Activated naive CD4-positive, alpha-beta T cell treated with anti-CD3 and anti-CD28 coated beads for 36 hours (primary cell): ENCODE data around the gene EEF1A1. TPM values are rescaled to one million over a fixed set of nuclear protein-coding genes. Genes with fewer than 3 reads are reported as not detected.
A peak's percentile ranks its signal among the peaks of the same experiment; 100 is the strongest.

Source experiments
- CTCF ChIA-PET: fragments of 350-600 bp; sonication (Branson Sonifier 250); formaldehyde crosslinking; loops from one replicate; lab custom pipeline; 2021; ENCODE audit warnings: antibody characterized with exemption; lab: Charles Lee
- DNase-seq: peaks from one replicate; pipeline ENCODE4 v3.0.0-alpha.2; 2020
- H3K27ac Mint-ChIP-seq: one replicate; pipeline ENCODE4 v1.8.0; 2021; ENCODE audit warnings: mild to moderate bottlenecking, mixed read lengths
- H3K27me3 Mint-ChIP-seq: one replicate; pipeline ENCODE4 v1.8.0; 2021; ENCODE audit warnings: low read depth, mixed read lengths
- H3K36me3 Mint-ChIP-seq: one replicate; pipeline ENCODE4 v1.8.0; 2021; ENCODE audit warnings: low read depth, mixed read lengths
- H3K4me1 Mint-ChIP-seq: one replicate; pipeline ENCODE4 v1.8.0; 2021; ENCODE audit warnings: low read depth, mixed read lengths
- H3K4me3 Mint-ChIP-seq: one replicate; pipeline ENCODE4 v1.8.0; 2021; ENCODE audit warnings: mild to moderate bottlenecking, moderate library complexity, mixed read lengths
- H3K9me3 Mint-ChIP-seq: one replicate; pipeline ENCODE4 v1.8.0; 2021; ENCODE audit warnings: mixed read lengths
- intact Hi-C: fragments of 100-400 bp; cut with micrococcal nuclease; formaldehyde crosslinking; loops from one replicate; pipeline ENCODE4 v1.15.1; 2023
- total RNA-seq, 2 experiments: library from RNA; stranded (reverse); gene quantifications; one replicate each; pipeline ENCODE4 v1.2.3, GENCODE V29; 2021

Gene EEF1A1
- total RNA-seq, 2 experiments from 2014 or later, result 18,342 to 18,732 TPM

- no peak overlapping the region for H3K4me3 Mint-ChIP-seq
- no peaks in the 10 kb centered on the region for H3K27me3 Mint-ChIP-seq
- peak overlapping the region; percentile 54 for H3K27ac Mint-ChIP-seq
- DNase-seq, result no peak
- intact Hi-C loops, result no loop called here
- CTCF ChIA-PET, result interaction anchor here (1.3 kb wide), 1 partner anchor 19 kb away, joined by 3 read pairs; no protein-coding TSS in a partner anchor
- no peaks in the 10 kb centered on the region for H3K9me3 Mint-ChIP-seq
- H3K4me1 Mint-ChIP-seq, result no peaks in the 10 kb centered on the region
- peaks cover 57% of the 10 kb centered on the region for H3K36me3 Mint-ChIP-seq
Observed at GRCh38 chr6:73484438-73484837, 36.4 kb downstream of the EEF1A1 start.

DNA sequence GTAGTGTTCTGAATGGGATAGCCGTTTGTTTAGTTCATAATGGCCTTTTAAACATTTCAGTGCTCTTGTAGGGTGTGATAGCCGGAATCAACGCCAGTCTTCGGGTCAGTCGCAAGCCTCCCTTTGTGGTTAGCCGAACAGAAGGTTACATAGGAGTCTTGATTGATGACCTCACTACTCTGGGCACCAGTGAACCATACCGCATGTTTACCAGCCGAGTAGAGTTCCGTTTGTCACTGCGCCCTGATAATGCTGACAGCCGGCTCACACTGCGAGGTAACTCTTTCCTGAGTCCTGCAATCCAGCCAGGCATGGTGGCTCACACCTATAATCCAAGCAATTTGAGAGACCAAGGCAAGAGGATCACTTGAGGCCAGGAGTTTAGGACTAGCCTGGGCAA is 38.9 kb downstream of the EEF1A1 start:
- Mint-ChIP-seq H3K9me3 (no peaks in the 10 kb centered on the region), H3K27me3 (no peaks in the 10 kb centered on the region), H3K4me3 (no peak overlapping the region), H3K4me1 (no peaks in the 10 kb centered on the region), H3K27ac (peak overlapping the region; percentile 36), H3K36me3 (peaks cover 43% of the 10 kb centered on the region)
- CTCF ChIA-PET, result interaction anchor here (0.8 kb wide), 1 partner anchor 229 kb away, joined by 3 read pairs; no protein-coding TSS in a partner anchor
- intact Hi-C loops, result no loop called here
- DNase-seq, result no peak

DNA sequence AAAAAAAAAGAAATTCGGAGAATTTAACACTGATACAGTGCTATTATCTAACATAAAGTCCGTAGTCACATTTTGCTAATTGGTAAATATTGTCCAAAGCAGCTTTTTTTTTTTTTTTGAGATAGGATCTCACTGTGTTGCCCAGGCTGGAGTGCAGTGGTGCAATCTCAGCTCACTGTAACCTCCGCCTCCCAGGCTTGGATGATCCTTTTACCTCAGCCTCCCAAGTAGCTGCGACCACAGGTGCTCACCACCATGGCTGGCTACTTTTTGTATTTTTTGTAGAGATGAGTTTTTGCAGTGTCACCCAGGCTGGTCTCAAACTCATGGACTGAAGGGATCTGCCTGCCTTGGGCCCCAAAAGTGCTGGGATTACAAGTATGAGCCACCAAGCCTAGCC is 43.4 kb downstream of the EEF1A1 start:
- no peaks in the 10 kb centered on the region for H3K9me3 Mint-ChIP-seq
- no peak overlapping the region for H3K27ac Mint-ChIP-seq
- CTCF ChIA-PET, result interaction anchor here (0.9 kb wide), 1 partner anchor 15 kb away, joined by 4 read pairs; no protein-coding TSS in a partner anchor
- no peak overlapping the region for H3K4me3 Mint-ChIP-seq
- intact Hi-C loops, result no loop called here
- H3K4me1 Mint-ChIP-seq, result peaks cover under 1% of the 10 kb centered on the region
- DNase-seq, result no peak
- no peaks in the 10 kb centered on the region for H3K27me3 Mint-ChIP-seq
- H3K36me3 Mint-ChIP-seq, result peaks cover 29% of the 10 kb centered on the region

- H3K27me3 Mint-ChIP-seq, result no peaks in the 10 kb centered on the region
- H3K9me3 Mint-ChIP-seq, result no peaks in the 10 kb centered on the region
- H3K36me3 Mint-ChIP-seq, result peaks cover 26% of the 10 kb centered on the region
- DNase-seq, result no peak
- no peak overlapping the region for H3K4me3 Mint-ChIP-seq
- intact Hi-C loops, result no loop called here
- CTCF ChIA-PET, result interaction anchor here (0.6 to 0.9 kb wide), 3 partner anchors 15 to 199 kb away, joined by 3 to 5 read pairs (median 4); no protein-coding TSS in a partner anchor
- H3K27ac Mint-ChIP-seq, result no peak overlapping the region
- peaks cover 7% of the 10 kb centered on the region for H3K4me1 Mint-ChIP-seq
Observed at GRCh38 chr6:73476723-73477122, 44.1 kb downstream of the EEF1A1 start.

DNA sequence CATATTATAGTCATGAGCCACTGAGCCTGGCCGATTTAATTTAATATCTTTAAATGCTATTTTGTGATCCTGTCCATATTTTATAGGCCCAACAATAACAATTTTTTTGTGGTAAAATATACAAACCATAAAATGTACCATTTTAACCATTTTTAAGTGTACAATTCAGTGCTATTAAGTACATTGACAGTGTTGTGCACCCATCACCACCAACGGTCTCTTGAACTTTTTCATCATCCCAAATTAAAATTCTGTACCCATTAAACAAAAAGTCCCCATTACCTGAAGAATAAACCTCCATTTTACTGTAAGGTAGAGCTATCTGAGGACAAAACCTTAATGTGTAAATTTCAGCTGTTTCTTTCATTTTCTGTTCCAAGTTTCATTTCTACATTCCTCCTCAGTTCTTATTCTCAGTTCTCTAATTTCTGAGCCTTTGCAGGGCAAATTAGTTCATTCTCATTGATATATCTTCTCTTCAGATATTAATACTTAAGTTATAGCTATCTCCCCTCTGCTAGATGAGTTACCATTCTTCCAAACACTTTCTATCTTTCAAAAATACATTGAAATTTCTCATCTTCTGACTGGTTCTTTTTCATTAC is 49.0 kb downstream of the EEF1A1 start:
- intact Hi-C loops, result loop anchor here (1.0 to 5.0 kb wide), 2 partner anchors 10 to 36 kb away; partner anchors contain the start of gene MTO1
- DNase-seq, result no peak
- Mint-ChIP-seq H3K27ac (peak overlapping the region; percentile 63), H3K4me1 (peaks cover 18% of the 10 kb centered on the region), H3K9me3 (no peaks in the 10 kb centered on the region), H3K36me3 (peaks cover 26% of the 10 kb centered on the region), H3K27me3 (no peaks in the 10 kb centered on the region), H3K4me3 (no peak overlapping the region)
- CTCF ChIA-PET, result interaction anchor here (0.7 to 1.2 kb wide), 2 partner anchors 10 to 139 kb away, joined by 3 to 9 read pairs; no protein-coding TSS in a partner anchor

Other genes with a start within 250 kb of the EEF1A1 start
- not detected for gene DPPA5, start 166.8 kb downstream of the EEF1A1 start, total RNA-seq
- not detected for gene KHDC3L, start 158.4 kb downstream of the EEF1A1 start, total RNA-seq
- under 1 TPM in 1 of 2 experiments, not detected in 1; 0.31 TPM for gene OOEP, start 151.1 kb downstream of the EEF1A1 start, total RNA-seq
- not detected for gene DDX43, start 126.2 kb downstream of the EEF1A1 start, total RNA-seq
- gene CGAS, start 68.7 kb downstream of the EEF1A1 start, total RNA-seq, result 10 to 100 TPM; 17.4 to 17.8 TPM
- 10 to 100 TPM; 38.7 to 47.1 TPM for gene MTO1, start 59.3 kb downstream of the EEF1A1 start, total RNA-seq
- gene SLC17A5, start 133.0 kb upstream of the EEF1A1 start, total RNA-seq, result 1 to 10 TPM; 1.7 to 2.0 TPM
- gene CD109, start 175.2 kb upstream of the EEF1A1 start, total RNA-seq, result 1 to 10 TPM; 6.7 to 7.6 TPM